SK-N-SH treated with all-trans-retinoic acid at 6 μM for 48 hours (cell line): Measurements from ENCODE around the gene ZDHHC23.

Experiments used
- CREB5 ChIP-seq: fragments of 250-450 bp; sonication (Bioruptor Pico); IDR thresholded peaks from 2 replicates; pipeline ENCODE4 v1.5.1; 2020; ENCODE audit warnings: low read depth, mild to moderate bottlenecking, moderate library complexity
- CSRNP3 ChIP-seq: fragments of 250-450 bp; sonication (Bioruptor Pico); IDR thresholded peaks from 2 replicates; pipeline ENCODE4 v1.5.1; 2021; ENCODE audit warnings: mild to moderate bottlenecking, moderate library complexity
- GLIS3 ChIP-seq: fragments of 250-450 bp; sonication (Bioruptor Pico); IDR thresholded peaks from 2 replicates; pipeline ENCODE4 v1.5.0; 2020; ENCODE audit warnings: mild to moderate bottlenecking, moderate library complexity
- ISL1 ChIP-seq: fragments of 250-450 bp; sonication (Bioruptor Pico); IDR thresholded peaks from 2 replicates; pipeline ENCODE4 v2.1.2; 2022; ENCODE audit warnings: mild to moderate bottlenecking, moderate library complexity
- PATZ1 ChIP-seq: fragments of 250-450 bp; sonication (Bioruptor Pico); IDR thresholded peaks from 2 replicates; pipeline ENCODE4 v1.8.0; 2020; ENCODE audit warnings: mild to moderate bottlenecking, moderate library complexity, borderline replicate concordance
- POU6F1 ChIP-seq: fragments of 250-450 bp; sonication (Bioruptor Pico); IDR thresholded peaks from 2 replicates; pipeline ENCODE4 v1.8.0; 2021; ENCODE audit warnings: low read depth, mild to moderate bottlenecking, moderate library complexity, borderline replicate concordance
- RARB ChIP-seq: fragments of 250-450 bp; sonication (Bioruptor Pico); IDR thresholded peaks from 2 replicates; pipeline ENCODE4 v1.8.0; 2021; ENCODE audit warnings: mild to moderate bottlenecking, moderate library complexity
- SNAI2 ChIP-seq: fragments of 250-450 bp; sonication (Bioruptor Pico); IDR thresholded peaks from 2 replicates; pipeline ENCODE4 v1.5.0; 2020; ENCODE audit warnings: mild to moderate bottlenecking, moderate library complexity
- TSHZ2 ChIP-seq: fragments of 250-450 bp; sonication (Bioruptor Pico); IDR thresholded peaks from 2 replicates; pipeline ENCODE4 v1.5.0; 2020; ENCODE audit warnings: mild to moderate bottlenecking, moderate library complexity
- ZFP3 ChIP-seq: fragments of 250-450 bp; sonication (Bioruptor Pico); IDR thresholded peaks from 2 replicates; pipeline ENCODE4 v1.5.0; 2020; ENCODE audit warnings: mild to moderate bottlenecking, moderate library complexity
- ZFP30 ChIP-seq: fragments of 450-650 bp; formaldehyde crosslinking; IDR thresholded peaks from 2 replicates; pipeline ENCODE4 v1.5.0; 2022; ENCODE audit warnings: mild to moderate bottlenecking, moderate library complexity
- ZNF8 ChIP-seq: fragments of 450-650 bp; formaldehyde crosslinking; IDR thresholded peaks from 2 replicates; pipeline ENCODE4 v1.5.0; 2020; ENCODE audit warnings: mild to moderate bottlenecking, moderate library complexity

- no peak for TF ChIP-seq PATZ1 (CRISPR knock-in tag)
- no peak for TF ChIP-seq GLIS3 (CRISPR knock-in tag)
- TF ChIP-seq ISL1 (CRISPR knock-in tag): no peak
- TF ChIP-seq POU6F1: no peak
- TF ChIP-seq CSRNP3 (CRISPR knock-in tag): no peak
- no peak for TF ChIP-seq ZFP3 (CRISPR knock-in tag)
- TF ChIP-seq CREB5 (CRISPR knock-in tag): no peak
- TF ChIP-seq RARB (CRISPR knock-in tag): no peak
- TF ChIP-seq ZNF8: no peak
- no peak for TF ChIP-seq ZFP30 (CRISPR knock-in tag)
- no peak for TF ChIP-seq TSHZ2 (CRISPR knock-in tag)
- no peak for TF ChIP-seq SNAI2
Measured at GRCh38 chr3:114011059-114011797, 63.4 kb downstream of the ZDHHC23 start.
